Stomach smooth muscle (tissue), 2 donors: ENCODE measurements around the gene HSD17B2.

ENCODE experiments used
- H3K27ac ChIP-seq: one replicate; pipeline ENCODE4 v1.7.0; 2013; ENCODE audit warnings: mild to moderate bottlenecking, low read length, inconsistent platforms
- H3K27me3 ChIP-seq, 2 donors: one replicate each; pipeline ENCODE4 v1.7.0; 2013; ENCODE audit warnings: low read length in 2 of 2; ENCODE audit not compliant: insufficient read depth in 2 of 2, control insufficient read depth in 1 of 2
- H3K36me3 ChIP-seq, 2 donors: one replicate each; pipeline ENCODE4 v1.7.0; 2013; ENCODE audit warnings: low read length in 2 of 2; ENCODE audit not compliant: control insufficient read depth in 2 of 2, insufficient read depth in 2 of 2
- H3K4me1 ChIP-seq: one replicate; pipeline ENCODE4 v1.7.0; 2013; ENCODE audit warnings: low read length; ENCODE audit not compliant: control insufficient read depth, insufficient read depth
- H3K4me3 ChIP-seq, 2 donors: one replicate each; pipeline ENCODE4 v1.7.0; 2013; ENCODE audit warnings: low read length in 2 of 2
- H3K9ac ChIP-seq, 2 donors: one replicate each; pipeline ENCODE4 v1.7.0; 2013; ENCODE audit warnings: low read length in 2 of 2, mild to moderate bottlenecking in 1 of 2
- H3K9me3 ChIP-seq, 2 donors: one replicate each; pipeline ENCODE4 v1.7.0; 2013; ENCODE audit warnings: low read length in 2 of 2; ENCODE audit not compliant: control insufficient read depth in 2 of 2
- donor health status: healthy.
- donor health status: Pancreatic carcinoma.

Gene HSD17B2

GRCh38 chr16:82034981-82035612, at the start of gene HSD17B2:
Gene HSD17B2 (plus strand): TSS chr16:82035253. CDS start chr16:82035425, 172 bp downstream.
- H3K27me3 ChIP-seq = no peaks in the 10 kb centered on the region
- no peak within 1 kb of the TSS for H3K27ac ChIP-seq
- H3K4me1 ChIP-seq = no peaks in the 10 kb centered on the region
- H3K36me3 ChIP-seq = no peaks in the 10 kb centered on the region
- H3K4me3 ChIP-seq = no peak within 1 kb of the TSS
- no peaks in the 10 kb centered on the region for H3K9me3 ChIP-seq
- no peak within 1 kb of the TSS for H3K9ac ChIP-seq

DNA sequence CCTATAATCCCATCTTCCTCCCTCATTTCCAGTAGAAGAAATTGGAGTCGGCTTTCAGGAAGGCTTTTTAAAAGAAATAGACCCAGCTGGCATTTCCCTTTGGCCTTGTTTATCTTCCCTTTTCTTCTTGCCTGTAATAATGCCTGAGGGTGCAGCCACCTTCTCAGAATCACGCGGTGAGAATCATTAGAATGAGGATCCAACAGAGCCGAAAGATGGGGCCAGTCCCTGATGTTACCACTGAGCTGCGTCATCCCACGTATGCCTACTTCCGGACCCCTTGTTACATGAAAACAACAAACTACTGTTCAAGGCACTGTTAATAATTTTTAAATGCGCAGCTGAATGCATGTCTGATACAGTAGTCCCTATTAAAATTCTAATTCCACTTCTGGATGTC, 47.9 kb upstream of the HSD17B2 start:
- Histone ChIP-seq H3K27ac (no peak overlapping the region), H3K27me3 (no peaks in the 10 kb centered on the region), H3K4me1 (no peaks in the 10 kb centered on the region), H3K9me3 (no peaks in the 10 kb centered on the region), H3K9ac (no peak overlapping the region), H3K4me3 (no peak overlapping the region), H3K36me3 (no peaks in the 10 kb centered on the region)

DNA sequence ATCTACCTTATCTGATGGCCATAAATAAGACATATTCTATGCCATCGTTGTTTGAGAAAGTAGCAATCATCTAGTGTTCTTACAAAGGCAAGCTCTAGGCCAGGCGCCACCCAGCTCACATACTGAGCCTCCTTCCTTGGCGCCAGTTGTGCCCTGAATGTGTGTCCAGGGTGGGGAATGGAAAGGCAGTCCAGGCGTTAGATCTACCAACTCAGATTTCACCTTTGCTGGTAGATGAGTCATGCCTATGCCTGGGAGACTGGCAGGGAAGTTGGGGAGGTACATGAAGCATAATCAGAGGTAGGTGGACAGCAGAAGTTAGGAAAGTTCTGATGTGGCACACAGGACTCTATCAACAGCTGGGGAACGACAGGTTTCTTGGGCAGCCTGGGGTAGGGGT, 47.3 kb upstream of the HSD17B2 start:
- H3K9ac ChIP-seq = no peak overlapping the region
- no peaks in the 10 kb centered on the region for H3K27me3 ChIP-seq
- no peaks in the 10 kb centered on the region for H3K4me1 ChIP-seq
- H3K9me3 ChIP-seq = no peaks in the 10 kb centered on the region
- no peaks in the 10 kb centered on the region for H3K36me3 ChIP-seq
- H3K27ac ChIP-seq = no peak overlapping the region
- H3K4me3 ChIP-seq = no peak overlapping the region

DNA sequence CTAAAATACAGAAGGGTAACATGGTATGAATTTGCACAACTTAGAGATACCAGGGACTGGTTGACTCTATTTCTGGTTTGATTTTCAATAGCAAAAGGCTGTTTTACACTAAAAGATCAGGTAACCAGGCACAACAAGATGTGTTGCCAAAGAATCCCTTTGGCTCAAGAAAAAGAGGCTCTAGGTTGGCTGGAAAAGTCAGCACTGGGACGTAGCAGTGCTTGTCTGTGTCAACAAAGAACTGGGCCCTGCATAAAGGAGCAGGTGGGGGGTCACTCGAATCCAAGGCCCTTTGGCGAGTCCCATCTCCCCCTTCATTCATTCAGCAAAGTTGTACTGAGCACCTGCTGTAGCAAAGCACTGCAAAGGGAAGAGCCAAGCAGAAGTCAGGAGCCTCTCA, 42.2 kb upstream of the HSD17B2 start:
- no peaks in the 10 kb centered on the region for H3K27me3 ChIP-seq
- H3K4me3 ChIP-seq = no peak overlapping the region
- H3K4me1 ChIP-seq = peaks cover 22% of the 10 kb centered on the region
- H3K36me3 ChIP-seq = no peaks in the 10 kb centered on the region
- no peak overlapping the region for H3K27ac ChIP-seq
- no peak overlapping the region for H3K9ac ChIP-seq
- no peaks in the 10 kb centered on the region for H3K9me3 ChIP-seq

- H3K36me3 ChIP-seq = peaks cover 0 to under 1% of the 10 kb centered on the region in 2 donors
- peaks cover 22% of the 10 kb centered on the region for H3K4me1 ChIP-seq
- no peaks in the 10 kb centered on the region for H3K9me3 ChIP-seq
- H3K27me3 ChIP-seq = no peaks in the 10 kb centered on the region
- H3K9ac ChIP-seq = no peak overlapping the region
- H3K27ac ChIP-seq = no peak overlapping the region
- no peak overlapping the region for H3K4me3 ChIP-seq
These were observed 40.6 kb upstream of the HSD17B2 start for GRCh38 chr16:81994485-81994884.

DNA sequence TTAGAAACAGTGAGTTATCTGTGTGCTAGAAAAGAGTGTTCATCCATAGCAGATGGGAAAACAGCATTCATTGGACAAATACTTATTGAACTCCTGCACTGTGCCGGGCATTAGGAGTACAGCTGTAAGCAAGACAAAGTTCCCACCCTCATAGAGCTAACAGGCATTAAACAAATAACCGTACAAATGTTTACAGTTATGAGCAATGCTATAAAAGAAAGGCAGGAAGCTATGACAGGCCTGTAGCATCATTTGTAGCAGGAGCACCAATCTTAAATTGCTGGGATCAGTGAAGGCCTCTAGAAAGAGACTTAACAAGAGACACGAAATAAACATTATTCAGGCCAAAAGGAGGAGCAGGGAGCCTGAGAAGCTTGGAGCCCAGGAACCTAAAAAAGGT, 39.4 kb upstream of the HSD17B2 start:
- no peak overlapping the region for H3K27ac ChIP-seq
- H3K4me1 ChIP-seq = peaks cover 22% of the 10 kb centered on the region
- no peak overlapping the region for H3K4me3 ChIP-seq
- peaks cover 0 to 4% of the 10 kb centered on the region in 2 donors for H3K36me3 ChIP-seq
- no peak overlapping the region for H3K9ac ChIP-seq
- no peaks in the 10 kb centered on the region for H3K9me3 ChIP-seq
- no peaks in the 10 kb centered on the region for H3K27me3 ChIP-seq

GRCh38 chr16:81996664-81997509, 38.2 kb upstream of the HSD17B2 start:
- no peaks in the 10 kb centered on the region for H3K27me3 ChIP-seq
- no peak overlapping the region for H3K9ac ChIP-seq
- H3K9me3 ChIP-seq = no peaks in the 10 kb centered on the region
- H3K27ac ChIP-seq = peak overlapping the region; percentile 73
- H3K4me3 ChIP-seq = peak overlapping the region in 1 of 2 donors; percentile 15
- H3K36me3 ChIP-seq = peaks cover 0 to 4% of the 10 kb centered on the region in 2 donors
- peaks cover 22% of the 10 kb centered on the region for H3K4me1 ChIP-seq

DNA sequence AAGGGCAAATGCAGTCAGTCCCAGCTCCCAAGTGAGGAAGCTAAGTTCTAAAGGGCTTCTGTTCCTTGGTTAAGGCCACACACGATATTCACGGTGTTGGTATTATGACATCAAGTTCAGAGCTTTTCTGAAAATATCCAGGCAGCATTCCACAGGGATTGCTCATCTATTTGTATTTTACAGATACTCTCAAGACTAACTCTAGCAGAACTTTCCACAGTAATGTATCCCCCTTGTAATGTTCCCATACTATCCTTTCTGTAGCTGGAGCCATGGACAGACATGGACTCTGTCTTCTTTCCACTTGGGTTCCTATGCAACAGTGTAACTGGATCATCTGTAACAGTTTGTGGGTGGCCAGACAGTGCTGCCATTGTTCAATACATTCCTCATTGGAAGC, 37.3 kb upstream of the HSD17B2 start:
- Histone ChIP-seq H3K4me1 (peaks cover 22% of the 10 kb centered on the region), H3K9ac (no peak overlapping the region), H3K27ac (peak overlapping the region; percentile 73), H3K27me3 (no peaks in the 10 kb centered on the region), H3K4me3 (no peak overlapping the region), H3K36me3 (peaks cover 0 to 4% of the 10 kb centered on the region in 2 donors), H3K9me3 (no peaks in the 10 kb centered on the region)

GRCh38 chr16:82002831-82003230, 32.2 kb upstream of the HSD17B2 start:
- no peak overlapping the region for H3K4me3 ChIP-seq
- H3K9me3 ChIP-seq = no peaks in the 10 kb centered on the region
- H3K36me3 ChIP-seq = peaks cover 0 to 4% of the 10 kb centered on the region in 2 donors
- no peak overlapping the region for H3K9ac ChIP-seq
- H3K4me1 ChIP-seq = no peaks in the 10 kb centered on the region
- no peak overlapping the region for H3K27ac ChIP-seq
- no peaks in the 10 kb centered on the region for H3K27me3 ChIP-seq

- no peak overlapping the region for H3K27ac ChIP-seq
- no peaks in the 10 kb centered on the region for H3K27me3 ChIP-seq
- H3K9ac ChIP-seq = no peak overlapping the region
- H3K9me3 ChIP-seq = no peaks in the 10 kb centered on the region
- H3K4me1 ChIP-seq = no peaks in the 10 kb centered on the region
- H3K36me3 ChIP-seq = peaks cover 0 to 2% of the 10 kb centered on the region in 2 donors
- no peak overlapping the region for H3K4me3 ChIP-seq
These were observed 30.5 kb upstream of the HSD17B2 start for GRCh38 chr16:82004601-82005000.
